Spleen (tissue), 11 donors: Measurements from ENCODE around the gene CDH13. TPM values are rescaled to one million over a fixed set of nuclear protein-coding genes. Genes with fewer than 3 reads are reported as not detected.

Experiments used
- DNase-seq: peaks from one replicate; pipeline ENCODE4 v3.0.0-alpha.2; 2020
- H3K27ac ChIP-seq, 8 donors: fragments of 200-600 bp; sonication (generic) in 7 of 8; 1 replicate in 4 of 8; 2 replicates in 4 of 8; pipeline versions ENCODE4 v1.5.0 to v1.8.0; 2016 to 2021; ENCODE audit warnings: inconsistent platforms in 4 of 8, mild to moderate bottlenecking in 4 of 8, moderate library complexity in 1 of 8
- H3K27me3 ChIP-seq, 7 donors: fragments of 200-600 bp; sonication (generic) in 6 of 7; replicated peaks in 1 of 7; 1 replicate in 4 of 7; 2 replicates in 3 of 7; pipeline versions ENCODE4 v1.5.0 to v1.8.0; 2016 to 2021; ENCODE audit warnings: inconsistent platforms in 3 of 7, mild to moderate bottlenecking in 1 of 7
- H3K36me3 ChIP-seq, 6 donors: fragments of 200-600 bp; sonication (generic) in 5 of 6; 1 replicate in 4 of 6; 2 replicates in 2 of 6; pipeline versions ENCODE4 v1.5.0 to v1.8.0; 2016 to 2021; ENCODE audit warnings: inconsistent platforms in 2 of 6
- H3K4me1 ChIP-seq, 6 donors: fragments of 200-600 bp; sonication (generic) in 5 of 6; 1 replicate in 3 of 6; 2 replicates in 3 of 6; pipeline versions ENCODE4 v1.5.0 to v1.8.0; 2016 to 2021; ENCODE audit warnings: inconsistent platforms in 3 of 6
- H3K4me3 ChIP-seq, 8 donors: fragments of 200-600 bp; sonication (generic) in 7 of 8; 1 replicate in 4 of 8; 2 replicates in 4 of 8; pipeline versions ENCODE4 v1.5.0 to v1.8.0; 2016 to 2021; ENCODE audit warnings: inconsistent platforms in 4 of 8, mild to moderate bottlenecking in 4 of 8, moderate library complexity in 2 of 8
- H3K9me3 ChIP-seq, 8 donors: fragments of 200-600 bp; sonication (generic) in 7 of 8; 1 replicate in 4 of 8; 2 replicates in 4 of 8; pipeline versions ENCODE4 v1.5.0 to v1.8.0; 2016 to 2021; ENCODE audit warnings: inconsistent platforms in 4 of 8
- POLR2A ChIP-seq, 3 donors: fragments of 450-650 bp; IDR thresholded peaks; one replicate each; pipeline ENCODE4 v1.5.1; 2017; ENCODE audit warnings: antibody characterized with exemption in 3 of 3, mild to moderate bottlenecking in 1 of 3
- POLR2AphosphoS5 ChIP-seq, 3 donors: sonication (generic); formaldehyde crosslinking; IDR thresholded peaks; one replicate each; pipeline ENCODE4 v1.5.1; 2017; ENCODE audit warnings: antibody characterized with exemption in 3 of 3
- WGBS, 5 donors: extraction: QIAGEN DNeasy Blood & Tissue Kit in 3 of 5; methylation state at CpG; one replicate each; pipeline versions ENCODE4 v1.1.5 to v1.1.7; 2013 to 2018; 5-methylcytosine and 5-hydroxymethylcytosine counted together
- intact Hi-C: fragments of 100-400 bp; cut with DNase I; formaldehyde crosslinking; loops from one replicate; pipeline ENCODE4 v1.15.0; 2023; ENCODE audit warnings: low total_unique reads
- polyA plus RNA-seq, 3 donors: library from polyadenylated mRNA; stranded (reverse); fragments of 200-250 nt; gene quantifications; one replicate each; pipeline ENCODE4 v1.2.1, GENCODE V29; 2013
- total RNA-seq, 7 donors: library from RNA; depleted of rRNA in 3 of 7; stranded (reverse); fragments of >200 nt in 3 of 7; fragmentation: NEBNext Ultra II Directional in 4 of 7; extraction: Animal tissue kit (Norgen Biotek cat#: 25700) in 4 of 7; gene quantifications; one replicate each; pipeline versions ENCODE4 v1.1.0 to v1.2.1, GENCODE V29; 2016 to 2021
- TF ChIP-seq, protein P1 (sequence below), 11 experiments: fragments of 200-600 bp in 7 of 11; fragments of 450-650 bp in 4 of 11; sonication (generic) in 4 of 11; IDR thresholded peaks in 8 of 11; conservative IDR thresholded peaks in 3 of 11; 1 replicate in 7 of 11; 2 replicates in 4 of 11; pipeline versions ENCODE4 v1.4.0 to v1.8.0; 2016 to 2021; ENCODE audit warnings: antibody characterized with exemption in 11 of 11, inconsistent platforms in 4 of 11, mild to moderate bottlenecking in 1 of 11
- donor health status: healthy with polysubstance abuse.
- donor health status: DM: no; HTN: no; CAD: no; lungs with moderate emphysema.
- donor health status: DM: no; HTN: no; CAD: no.
- donor health status: Bipolar disorder and iron deficiency.
- donor health status: healthy.
- donor health status: DM: no; HTN: no; CAD: no.
- donor health status: DM: yes; HTN: yes; CAD: no.

CDH13 gene
- total and polyA plus RNA-seq, 10 donors, result 0.13 to 4.6 (median 1.1) TPM

DNA sequence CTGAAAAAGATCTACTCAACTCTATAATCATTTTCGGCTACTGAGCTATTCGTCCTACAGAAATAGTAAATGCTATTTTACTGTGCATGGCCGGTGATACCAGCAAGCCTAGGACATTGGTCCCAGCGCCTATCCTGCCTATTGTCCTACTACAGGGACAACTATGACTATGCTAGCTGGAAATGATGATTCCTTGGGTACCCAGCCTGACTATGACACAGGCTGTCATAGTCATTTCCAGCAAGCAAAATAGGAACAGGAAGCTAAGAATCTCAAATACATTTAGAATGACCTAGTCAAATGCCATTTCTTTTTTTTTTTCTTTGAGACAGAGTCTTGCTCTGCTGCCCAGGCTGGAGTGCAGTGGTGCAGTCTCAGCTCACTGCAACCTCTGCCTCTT lies 1147.3 kb downstream of the CDH13 start:
- Histone ChIP-seq H3K4me1 (peaks cover 5 to 31% (median 15%) of the 10 kb centered on the region in 6 donors), H3K4me3 (no peak overlapping the region), H3K36me3 (no peaks in the 10 kb centered on the region), H3K27ac (peak overlapping the region in 1 of 8 donors; percentile 42), H3K27me3 (no peaks in the 10 kb centered on the region), H3K9me3 (no peaks in the 10 kb centered on the region)
- intact Hi-C loops, result no loop called here
- no peak for DNase-seq
- 77 to 86% (median 83%) methylated on average over 4 of the region's 4 CpGs for WGBS, 5 donors
- TF ChIP-seq, protein P1, sequence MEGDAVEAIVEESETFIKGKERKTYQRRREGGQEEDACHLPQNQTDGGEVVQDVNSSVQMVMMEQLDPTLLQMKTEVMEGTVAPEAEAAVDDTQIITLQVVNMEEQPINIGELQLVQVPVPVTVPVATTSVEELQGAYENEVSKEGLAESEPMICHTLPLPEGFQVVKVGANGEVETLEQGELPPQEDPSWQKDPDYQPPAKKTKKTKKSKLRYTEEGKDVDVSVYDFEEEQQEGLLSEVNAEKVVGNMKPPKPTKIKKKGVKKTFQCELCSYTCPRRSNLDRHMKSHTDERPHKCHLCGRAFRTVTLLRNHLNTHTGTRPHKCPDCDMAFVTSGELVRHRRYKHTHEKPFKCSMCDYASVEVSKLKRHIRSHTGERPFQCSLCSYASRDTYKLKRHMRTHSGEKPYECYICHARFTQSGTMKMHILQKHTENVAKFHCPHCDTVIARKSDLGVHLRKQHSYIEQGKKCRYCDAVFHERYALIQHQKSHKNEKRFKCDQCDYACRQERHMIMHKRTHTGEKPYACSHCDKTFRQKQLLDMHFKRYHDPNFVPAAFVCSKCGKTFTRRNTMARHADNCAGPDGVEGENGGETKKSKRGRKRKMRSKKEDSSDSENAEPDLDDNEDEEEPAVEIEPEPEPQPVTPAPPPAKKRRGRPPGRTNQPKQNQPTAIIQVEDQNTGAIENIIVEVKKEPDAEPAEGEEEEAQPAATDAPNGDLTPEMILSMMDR (IDR thresholded peaks at IDR 0.05 in 8 of 11, conservative IDR thresholded peaks at IDR 0.05 in 3 of 11), result no peak
- TF ChIP-seq POLR2AphosphoS5 (IDR thresholded peaks at IDR 0.05), result no peak
- TF ChIP-seq POLR2A (IDR thresholded peaks at IDR 0.05), result no peak

DNA sequence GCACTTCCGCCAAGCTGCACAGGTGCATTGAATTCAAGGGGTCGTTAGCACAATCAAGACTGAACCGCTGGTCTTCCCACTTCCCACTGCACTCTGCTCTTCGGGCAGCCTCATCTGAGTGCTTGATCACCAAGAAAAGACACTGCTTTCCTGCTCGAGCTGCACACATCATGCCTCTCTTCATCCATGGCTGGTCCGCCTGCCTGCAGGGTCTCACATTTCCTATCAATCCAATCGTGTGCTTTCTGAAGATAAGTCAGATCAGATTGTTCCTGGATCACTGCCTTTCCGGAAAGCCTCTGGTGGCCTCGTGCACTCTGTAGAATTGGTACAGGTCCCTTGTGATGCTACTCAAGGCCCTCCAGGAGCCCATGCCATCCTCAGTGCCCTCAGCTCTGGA lies 1150.2 kb downstream of the CDH13 start:
- Histone ChIP-seq H3K9me3 (no peaks in the 10 kb centered on the region), H3K27ac (no peak overlapping the region), H3K4me3 (no peak overlapping the region), H3K36me3 (no peaks in the 10 kb centered on the region), H3K4me1 (peaks cover 0 to 20% (median 4%) of the 10 kb centered on the region in 6 donors), H3K27me3 (no peaks in the 10 kb centered on the region)
- no peak for DNase-seq
- WGBS, 5 donors, result 85 to 91% (median 87%) methylated on average over 9 of the region's 9 CpGs
- intact Hi-C loops, result no loop called here
- TF ChIP-seq POLR2A (IDR thresholded peaks at IDR 0.05), result no peak
- TF ChIP-seq, protein P1 (IDR thresholded peaks at IDR 0.05 in 8 of 11, conservative IDR thresholded peaks at IDR 0.05 in 3 of 11), result no peak
- no peak for TF ChIP-seq POLR2AphosphoS5 (IDR thresholded peaks at IDR 0.05)

DNA sequence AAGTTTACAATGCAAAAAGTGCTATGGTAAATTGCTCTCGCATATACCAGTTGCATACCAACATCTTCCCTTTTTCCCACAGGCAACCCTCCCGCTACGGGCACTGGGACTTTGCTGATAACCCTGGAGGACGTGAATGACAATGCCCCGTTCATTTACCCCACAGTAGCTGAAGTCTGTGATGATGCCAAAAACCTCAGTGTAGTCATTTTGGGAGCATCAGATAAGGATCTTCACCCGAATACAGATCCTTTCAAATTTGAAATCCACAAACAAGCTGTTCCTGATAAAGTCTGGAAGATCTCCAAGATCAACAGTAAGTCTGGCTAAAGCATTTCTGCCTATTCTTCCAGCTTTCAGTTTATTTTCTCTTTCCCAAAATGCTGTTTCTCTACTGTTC lies 1153.1 kb downstream of the CDH13 start:
- Histone ChIP-seq H3K9me3 (no peaks in the 10 kb centered on the region), H3K27me3 (no peaks in the 10 kb centered on the region), H3K36me3 (no peaks in the 10 kb centered on the region), H3K4me1 (peaks cover 0 to 20% (median 4%) of the 10 kb centered on the region in 6 donors), H3K4me3 (no peak overlapping the region), H3K27ac (no peak overlapping the region)
- 34 to 54% (median 45%) methylated on average over 6 of the region's 6 CpGs for WGBS, 5 donors
- DNase-seq, result no peak
- intact Hi-C loops, result no loop called here
- no peak for TF ChIP-seq POLR2A (IDR thresholded peaks at IDR 0.05)
- no peak for TF ChIP-seq POLR2AphosphoS5 (IDR thresholded peaks at IDR 0.05)
- TF ChIP-seq, protein P1 (IDR thresholded peaks at IDR 0.05 in 8 of 11, conservative IDR thresholded peaks at IDR 0.05 in 3 of 11), result no peak

DNA sequence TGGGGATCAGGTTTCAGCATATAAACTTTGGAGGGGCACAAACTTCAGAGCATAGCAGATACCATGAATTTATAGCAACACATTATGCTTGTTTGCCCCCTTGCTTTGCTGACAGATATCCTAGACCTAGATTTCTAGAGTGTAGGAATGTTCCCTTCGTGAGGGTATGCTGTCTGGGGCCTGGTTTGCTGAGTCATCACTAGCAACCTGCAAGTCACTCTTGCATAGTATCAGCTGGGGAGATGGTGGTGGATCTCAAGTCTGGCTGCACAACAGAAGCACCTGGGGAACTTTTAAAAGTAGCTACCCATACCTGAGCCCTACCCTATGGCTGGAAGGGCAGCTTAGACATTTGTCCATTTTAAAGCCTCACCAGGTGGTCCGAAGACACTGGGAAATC lies 1158.7 kb downstream of the CDH13 start:
- TF ChIP-seq POLR2A (IDR thresholded peaks at IDR 0.05) (no peak), POLR2AphosphoS5 (IDR thresholded peaks at IDR 0.05) (no peak)
- TF ChIP-seq, protein P1 (IDR thresholded peaks at IDR 0.05 in 8 of 11, conservative IDR thresholded peaks at IDR 0.05 in 3 of 11), result no peak
- H3K36me3 ChIP-seq, result no peaks in the 10 kb centered on the region
- no peak for DNase-seq
- 68 to 100% (median 79%) methylated on average over 2 of the region's 2 CpGs for WGBS, 5 donors
- peaks cover 0 to 4% (median 0%) of the 10 kb centered on the region in 6 donors for H3K4me1 ChIP-seq
- no peaks in the 10 kb centered on the region for H3K27me3 ChIP-seq
- peaks cover 0 to 4% (median 0%) of the 10 kb centered on the region in 8 donors for H3K9me3 ChIP-seq
- H3K4me3 ChIP-seq, result no peak overlapping the region
- intact Hi-C loops, result no loop called here
- no peak overlapping the region for H3K27ac ChIP-seq
